ENCODE results near the gene KAT6B.

Gene KAT6B

DNA sequence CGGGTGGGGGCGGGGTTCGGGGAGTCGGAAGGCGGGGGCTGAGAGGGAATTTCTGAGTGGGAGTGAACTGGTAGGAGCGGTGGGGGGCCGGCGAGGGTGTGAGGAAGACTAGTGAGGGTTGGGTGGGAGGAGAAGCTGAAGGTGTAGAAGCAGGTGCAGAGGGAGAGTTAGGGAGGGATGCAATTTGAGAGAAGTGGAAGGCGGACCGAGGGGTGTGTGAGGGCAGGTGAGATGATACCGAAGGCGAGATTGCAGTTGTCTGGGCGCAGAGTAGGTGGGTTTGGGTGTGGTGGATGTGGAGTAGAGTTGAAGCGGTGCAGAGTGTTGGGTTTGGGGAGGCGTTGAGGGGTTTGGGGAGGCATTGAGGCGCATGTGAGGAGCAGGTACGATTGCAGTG, 643 bp downstream of the KAT6B start:
- TF ChIP-seq, protein P1, sequence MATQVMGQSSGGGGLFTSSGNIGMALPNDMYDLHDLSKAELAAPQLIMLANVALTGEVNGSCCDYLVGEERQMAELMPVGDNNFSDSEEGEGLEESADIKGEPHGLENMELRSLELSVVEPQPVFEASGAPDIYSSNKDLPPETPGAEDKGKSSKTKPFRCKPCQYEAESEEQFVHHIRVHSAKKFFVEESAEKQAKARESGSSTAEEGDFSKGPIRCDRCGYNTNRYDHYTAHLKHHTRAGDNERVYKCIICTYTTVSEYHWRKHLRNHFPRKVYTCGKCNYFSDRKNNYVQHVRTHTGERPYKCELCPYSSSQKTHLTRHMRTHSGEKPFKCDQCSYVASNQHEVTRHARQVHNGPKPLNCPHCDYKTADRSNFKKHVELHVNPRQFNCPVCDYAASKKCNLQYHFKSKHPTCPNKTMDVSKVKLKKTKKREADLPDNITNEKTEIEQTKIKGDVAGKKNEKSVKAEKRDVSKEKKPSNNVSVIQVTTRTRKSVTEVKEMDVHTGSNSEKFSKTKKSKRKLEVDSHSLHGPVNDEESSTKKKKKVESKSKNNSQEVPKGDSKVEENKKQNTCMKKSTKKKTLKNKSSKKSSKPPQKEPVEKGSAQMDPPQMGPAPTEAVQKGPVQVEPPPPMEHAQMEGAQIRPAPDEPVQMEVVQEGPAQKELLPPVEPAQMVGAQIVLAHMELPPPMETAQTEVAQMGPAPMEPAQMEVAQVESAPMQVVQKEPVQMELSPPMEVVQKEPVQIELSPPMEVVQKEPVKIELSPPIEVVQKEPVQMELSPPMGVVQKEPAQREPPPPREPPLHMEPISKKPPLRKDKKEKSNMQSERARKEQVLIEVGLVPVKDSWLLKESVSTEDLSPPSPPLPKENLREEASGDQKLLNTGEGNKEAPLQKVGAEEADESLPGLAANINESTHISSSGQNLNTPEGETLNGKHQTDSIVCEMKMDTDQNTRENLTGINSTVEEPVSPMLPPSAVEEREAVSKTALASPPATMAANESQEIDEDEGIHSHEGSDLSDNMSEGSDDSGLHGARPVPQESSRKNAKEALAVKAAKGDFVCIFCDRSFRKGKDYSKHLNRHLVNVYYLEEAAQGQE (IDR thresholded peaks at IDR 0.05; ENCODE audit: insufficient read depth in 1 of 2, low read depth in 2 of 2, low read length in 2 of 2): no peak
- TF ChIP-seq SIN3A (IDR thresholded peaks at IDR 0.05; ENCODE audit: borderline replicate concordance, insufficient read depth, low read length): no peak
- no peak for TF ChIP-seq TAF1 (IDR thresholded peaks at IDR 0.05; ENCODE audit: borderline replicate concordance, insufficient read depth, low read length)
- TF ChIP-seq POLR2AphosphoS5 (IDR thresholded peaks at IDR 0.05; ENCODE audit: low read depth, low read length): no peak
- no peak for TF ChIP-seq FOXP2 (optimal IDR thresholded peaks at IDR 0.05; ENCODE audit: borderline replicate concordance, extremely low read depth, extremely low read length, insufficient read depth)

DNA sequence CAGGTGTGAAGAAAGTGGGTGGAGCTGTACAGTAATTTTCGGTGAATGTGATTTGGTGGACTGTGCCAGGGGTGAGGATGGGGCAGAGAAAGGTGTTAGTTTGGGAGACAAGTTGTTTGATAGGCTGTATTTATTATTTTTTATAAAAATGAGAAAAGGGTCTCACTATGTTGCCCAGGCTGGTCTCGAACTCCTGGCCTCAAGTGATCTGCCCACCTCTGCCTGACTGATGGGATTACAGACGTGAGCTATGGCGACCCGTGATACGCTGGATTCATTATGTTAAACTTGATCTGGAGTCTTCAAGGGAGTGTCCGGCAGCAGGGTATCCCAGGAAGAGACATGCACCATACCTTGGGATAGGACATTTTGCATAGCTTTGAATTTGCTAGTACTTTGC, 1.3 kb downstream of the KAT6B start:
- TF ChIP-seq, protein P1 (IDR thresholded peaks at IDR 0.05; ENCODE audit: insufficient read depth in 1 of 2, low read depth in 2 of 2, low read length in 2 of 2): no peak
- TF ChIP-seq POLR2AphosphoS5 (IDR thresholded peaks at IDR 0.05; ENCODE audit: low read depth, low read length): no peak
- TF ChIP-seq FOXP2 (optimal IDR thresholded peaks at IDR 0.05; ENCODE audit: borderline replicate concordance, extremely low read depth, extremely low read length, insufficient read depth): no peak
- no peak for TF ChIP-seq SIN3A (IDR thresholded peaks at IDR 0.05; ENCODE audit: borderline replicate concordance, insufficient read depth, low read length)
- no peak for TF ChIP-seq TAF1 (IDR thresholded peaks at IDR 0.05; ENCODE audit: borderline replicate concordance, insufficient read depth, low read length)

DNA sequence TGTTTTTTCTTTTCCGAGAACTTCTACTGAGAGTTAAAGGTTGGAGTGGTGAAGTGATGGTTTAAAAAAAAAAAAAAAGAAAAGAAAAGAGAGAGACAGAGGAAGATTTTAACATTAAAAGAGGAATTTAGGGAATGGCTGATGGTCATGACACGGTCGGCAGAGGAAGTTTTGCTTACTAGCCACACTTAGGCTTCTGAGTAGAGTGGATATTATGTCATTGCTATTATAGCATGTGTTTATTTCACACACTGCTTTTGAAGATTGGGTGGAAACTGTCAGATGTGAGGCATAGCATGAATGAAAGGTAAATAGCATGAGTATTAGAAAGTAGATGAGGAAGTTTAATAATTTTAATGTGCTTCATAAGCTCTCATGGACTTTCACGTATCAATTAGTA, 2.5 kb downstream of the KAT6B start:
- TF ChIP-seq POLR2AphosphoS5 (IDR thresholded peaks at IDR 0.05; ENCODE audit: low read depth, low read length) (no peak), TAF1 (IDR thresholded peaks at IDR 0.05; ENCODE audit: borderline replicate concordance, insufficient read depth, low read length) (no peak), FOXP2 (optimal IDR thresholded peaks at IDR 0.05; ENCODE audit: borderline replicate concordance, extremely low read depth, extremely low read length, insufficient read depth) (no peak), SIN3A (IDR thresholded peaks at IDR 0.05; ENCODE audit: borderline replicate concordance, insufficient read depth, low read length) (no peak)
- TF ChIP-seq, protein P1 (IDR thresholded peaks at IDR 0.05; ENCODE audit: insufficient read depth in 1 of 2, low read depth in 2 of 2, low read length in 2 of 2): no peak

- TF ChIP-seq SIN3A (IDR thresholded peaks at IDR 0.05; ENCODE audit: borderline replicate concordance, insufficient read depth, low read length) (no peak), TAF1 (IDR thresholded peaks at IDR 0.05; ENCODE audit: borderline replicate concordance, insufficient read depth, low read length) (no peak), POLR2AphosphoS5 (IDR thresholded peaks at IDR 0.05; ENCODE audit: low read depth, low read length) (no peak), FOXP2 (optimal IDR thresholded peaks at IDR 0.05; ENCODE audit: borderline replicate concordance, extremely low read depth, extremely low read length, insufficient read depth) (no peak)
- TF ChIP-seq, protein P1 (IDR thresholded peaks at IDR 0.05; ENCODE audit: insufficient read depth in 1 of 2, low read depth in 2 of 2, low read length in 2 of 2): no peak
These were observed 5.2 kb downstream of the KAT6B start for GRCh38 chr10:74831518-74832120.
